B cell (primary cell): ENCODE measurements around the gene FGF3.

Experiments used
- EZH2 ChIP-seq: IDR thresholded peaks from 2 replicates; pipeline ENCODE4 v1.6.1; 2012; ENCODE audit warnings: borderline replicate concordance, low read depth, mild to moderate bottlenecking, moderate library complexity, low read length; ENCODE audit not compliant: insufficient read depth, poor library complexity, severe bottlenecking
- TF ChIP-seq, protein P1 (sequence below): fragments of 200-600 bp; IDR thresholded peaks from one replicate; pipeline ENCODE4 v1.8.0; 2022; ENCODE audit warnings: antibody characterized with exemption, mild to moderate bottlenecking

GRCh38 chr11:69828276-69828970 is 9.2 kb upstream of the FGF3 start:
- TF ChIP-seq EZH2 = no peak
- TF ChIP-seq, protein P1, sequence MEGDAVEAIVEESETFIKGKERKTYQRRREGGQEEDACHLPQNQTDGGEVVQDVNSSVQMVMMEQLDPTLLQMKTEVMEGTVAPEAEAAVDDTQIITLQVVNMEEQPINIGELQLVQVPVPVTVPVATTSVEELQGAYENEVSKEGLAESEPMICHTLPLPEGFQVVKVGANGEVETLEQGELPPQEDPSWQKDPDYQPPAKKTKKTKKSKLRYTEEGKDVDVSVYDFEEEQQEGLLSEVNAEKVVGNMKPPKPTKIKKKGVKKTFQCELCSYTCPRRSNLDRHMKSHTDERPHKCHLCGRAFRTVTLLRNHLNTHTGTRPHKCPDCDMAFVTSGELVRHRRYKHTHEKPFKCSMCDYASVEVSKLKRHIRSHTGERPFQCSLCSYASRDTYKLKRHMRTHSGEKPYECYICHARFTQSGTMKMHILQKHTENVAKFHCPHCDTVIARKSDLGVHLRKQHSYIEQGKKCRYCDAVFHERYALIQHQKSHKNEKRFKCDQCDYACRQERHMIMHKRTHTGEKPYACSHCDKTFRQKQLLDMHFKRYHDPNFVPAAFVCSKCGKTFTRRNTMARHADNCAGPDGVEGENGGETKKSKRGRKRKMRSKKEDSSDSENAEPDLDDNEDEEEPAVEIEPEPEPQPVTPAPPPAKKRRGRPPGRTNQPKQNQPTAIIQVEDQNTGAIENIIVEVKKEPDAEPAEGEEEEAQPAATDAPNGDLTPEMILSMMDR = no peak
